ENCODE data around the gene EML2.

- no peak for TF ChIP-seq CTCF (IDR thresholded peaks at IDR 0.05; ENCODE audit: insufficient read depth, low read depth, low read length)
- TF ChIP-seq EZH2 (IDR thresholded peaks at IDR 0.05; ENCODE audit: insufficient read depth, low read length): no peak
These were observed 48.4 kb upstream of the EML2 start for GRCh38 chr19:45687599-45687998.
